ENCODE measurements around the gene ESPN.

DNA sequence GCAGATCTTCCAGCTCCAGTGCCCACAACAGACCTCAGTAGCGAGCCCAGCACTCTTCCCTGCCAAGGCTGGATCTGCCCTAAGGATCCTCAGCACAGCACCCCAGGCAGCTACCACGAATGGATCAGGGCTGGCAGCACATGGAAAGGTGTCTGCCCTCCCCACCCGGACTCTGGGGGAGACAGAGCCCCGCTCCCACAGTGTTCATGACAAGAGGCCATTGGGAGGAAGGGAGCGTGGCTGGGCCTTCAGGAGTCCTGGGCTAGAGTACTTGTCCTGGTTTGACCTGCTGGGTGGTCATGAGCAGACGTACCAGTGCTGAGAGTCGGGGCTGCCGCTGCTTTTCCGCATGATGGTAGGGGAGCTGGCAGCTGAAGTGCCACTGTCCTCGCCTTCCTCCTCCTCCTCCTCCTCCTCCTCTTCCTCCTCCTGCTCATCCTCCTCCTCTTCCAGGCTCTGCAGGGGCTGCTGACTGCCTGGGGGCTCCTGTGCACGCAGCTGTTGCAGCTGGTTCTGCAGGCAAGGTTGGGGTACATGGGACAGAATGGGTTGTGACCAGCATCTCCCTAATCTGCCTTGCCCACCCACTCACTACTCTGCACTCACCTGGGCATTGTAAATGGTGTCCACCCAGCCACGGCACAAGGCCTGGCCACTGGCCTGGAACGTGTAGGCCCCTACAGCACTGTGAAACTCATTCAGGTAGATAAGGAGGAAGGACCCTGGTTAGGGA lies 44.3 kb downstream of the ESPN start:
- TF ChIP-seq, protein P1, sequence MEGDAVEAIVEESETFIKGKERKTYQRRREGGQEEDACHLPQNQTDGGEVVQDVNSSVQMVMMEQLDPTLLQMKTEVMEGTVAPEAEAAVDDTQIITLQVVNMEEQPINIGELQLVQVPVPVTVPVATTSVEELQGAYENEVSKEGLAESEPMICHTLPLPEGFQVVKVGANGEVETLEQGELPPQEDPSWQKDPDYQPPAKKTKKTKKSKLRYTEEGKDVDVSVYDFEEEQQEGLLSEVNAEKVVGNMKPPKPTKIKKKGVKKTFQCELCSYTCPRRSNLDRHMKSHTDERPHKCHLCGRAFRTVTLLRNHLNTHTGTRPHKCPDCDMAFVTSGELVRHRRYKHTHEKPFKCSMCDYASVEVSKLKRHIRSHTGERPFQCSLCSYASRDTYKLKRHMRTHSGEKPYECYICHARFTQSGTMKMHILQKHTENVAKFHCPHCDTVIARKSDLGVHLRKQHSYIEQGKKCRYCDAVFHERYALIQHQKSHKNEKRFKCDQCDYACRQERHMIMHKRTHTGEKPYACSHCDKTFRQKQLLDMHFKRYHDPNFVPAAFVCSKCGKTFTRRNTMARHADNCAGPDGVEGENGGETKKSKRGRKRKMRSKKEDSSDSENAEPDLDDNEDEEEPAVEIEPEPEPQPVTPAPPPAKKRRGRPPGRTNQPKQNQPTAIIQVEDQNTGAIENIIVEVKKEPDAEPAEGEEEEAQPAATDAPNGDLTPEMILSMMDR (optimal IDR thresholded peaks at IDR 0.05 in 1 of 3, IDR thresholded peaks at IDR 0.05 in 1 of 3, conservative IDR thresholded peaks at IDR 0.05 in 1 of 3; ENCODE audit: extremely low read depth in 1 of 3, insufficient read depth in 2 of 3, low read length in 3 of 3): no peak
- no peak for TF ChIP-seq EZH2 (IDR thresholded peaks at IDR 0.05; ENCODE audit: low read length)
